B cell (primary cell): ENCODE measurements around the gene SLC44A2. TPM values are rescaled to one million over a fixed set of nuclear protein-coding genes. Genes with fewer than 3 reads are reported as not detected.

ENCODE experiments used
- ATAC-seq: fragments of 200-7000 bp; cut with Tn5 transposase; one replicate; pipeline ENCODE4 v1.10.0; 2021; ENCODE audit warnings: low read depth, mild to moderate bottlenecking, moderate number of reproducible peaks, moderate library complexity
- CTCF ChIA-PET: fragments of 350-600 bp; sonication (Branson Sonifier 250); formaldehyde crosslinking; loops from one replicate; lab custom pipeline; 2021; ENCODE audit warnings: antibody characterized with exemption, inconsistent platforms; lab: Charles Lee
- POLR2A ChIA-PET: fragments of 350-600 bp; sonication (Branson Sonifier 250); formaldehyde crosslinking; loops from one replicate; lab custom pipeline; 2021; ENCODE audit warnings: antibody characterized with exemption; lab: Charles Lee
- DNase-seq: peaks from one replicate; pipeline ENCODE4 v3.0.0; 2013
- H2AFZ ChIP-seq: 2 replicates; pipeline ENCODE4 v1.6.1; 2012; ENCODE audit warnings: mild to moderate bottlenecking, low read depth, low read length; ENCODE audit not compliant: insufficient read depth, poor library complexity, severe bottlenecking
- H3K27ac ChIP-seq, 2 donors: 1 replicate in 1 of 2; 2 replicates in 1 of 2; pipeline ENCODE4 v1.5.1; 2012 to 2013; ENCODE audit warnings: low read length in 2 of 2, mild to moderate bottlenecking in 2 of 2, moderate library complexity in 1 of 2
- H3K27me3 ChIP-seq, 4 experiments: fragments of 200-600 bp in 1 of 4; sonication (generic) in 1 of 4; replicated peaks in 1 of 4; 1 replicate in 2 of 4; 2 replicates in 2 of 4; pipeline versions ENCODE4 v1.6.1 to v1.7.0; 2013 to 2016; ENCODE audit warnings: low read length in 3 of 4, mild to moderate bottlenecking in 2 of 4, mixed read lengths in 1 of 4, moderate library complexity in 1 of 4; ENCODE audit not compliant: insufficient read depth in 4 of 4, control insufficient read depth in 3 of 4; ENCODE audit errors: control extremely low read depth in 1 of 4
- H3K36me3 ChIP-seq, 2 experiments: replicated peaks in 1 of 2; 1 replicate in 1 of 2; 2 replicates in 1 of 2; pipeline versions ENCODE4 v1.6.1 to v1.7.1; 2013; ENCODE audit warnings: low read length in 1 of 2; ENCODE audit not compliant: insufficient read depth in 2 of 2, control insufficient read depth in 1 of 2; ENCODE audit errors: control extremely low read depth in 1 of 2, extremely low read depth in 1 of 2
- H3K4me1 ChIP-seq, 2 donors: fragments of 200-600 bp in 1 of 2; sonication (generic) in 1 of 2; 1 replicate in 1 of 2; 2 replicates in 1 of 2; pipeline versions ENCODE4 v1.5.1 to v1.6.1; 2013 to 2017; ENCODE audit warnings: low read length in 2 of 2; ENCODE audit not compliant: control insufficient read depth in 2 of 2, insufficient read depth in 2 of 2
- H3K4me2 ChIP-seq: replicated peaks from 2 replicates; pipeline ENCODE3; 2012; ENCODE audit warnings: mild to moderate bottlenecking, low read depth, low read length; ENCODE audit not compliant: poor library complexity, severe bottlenecking
- H3K4me3 ChIP-seq, 5 experiments: fragments of 200-600 bp in 1 of 5; sonication (generic) in 1 of 5; 1 replicate in 3 of 5; 2 replicates in 2 of 5; pipeline versions ENCODE4 v1.5.1 to v1.7.0; 2011 to 2016; ENCODE audit warnings: low read length in 4 of 5, mild to moderate bottlenecking in 4 of 5, low read depth in 2 of 5, control low read depth in 1 of 5, moderate library complexity in 1 of 5; ENCODE audit not compliant: insufficient read depth in 1 of 5; ENCODE audit errors: control extremely low read depth in 1 of 5, extremely low read depth in 1 of 5
- H3K79me2 ChIP-seq: fragments of 200-600 bp; sonication (generic); one replicate; pipeline ENCODE4 v1.6.0; 2016; ENCODE audit warnings: low read length; ENCODE audit not compliant: control insufficient read depth, insufficient read depth
- H3K9ac ChIP-seq: fragments of 200-600 bp; sonication (generic); 2 replicates; pipeline ENCODE4 v1.6.1; 2017; ENCODE audit warnings: mild to moderate bottlenecking, low read length, moderate library complexity
- H3K9me3 ChIP-seq, 3 donors: one replicate each; pipeline versions ENCODE4 v1.6.1 to v1.7.1; 2013; ENCODE audit warnings: low read length in 2 of 3; ENCODE audit not compliant: control insufficient read depth in 2 of 3, insufficient read depth in 1 of 3; ENCODE audit errors: control extremely low read depth in 1 of 3
- H4K20me1 ChIP-seq: 2 replicates; pipeline ENCODE4 v1.6.0; 2012; ENCODE audit warnings: mild to moderate bottlenecking, low read length; ENCODE audit not compliant: insufficient read depth, control insufficient read depth, poor library complexity, severe bottlenecking
- H3K27ac Mint-ChIP-seq: one replicate; pipeline ENCODE4 v1.8.0; 2021; ENCODE audit warnings: mixed read lengths
- H3K27me3 Mint-ChIP-seq: one replicate; pipeline ENCODE4 v1.8.0; 2021; ENCODE audit warnings: mixed read lengths
- H3K4me1 Mint-ChIP-seq: one replicate; pipeline ENCODE4 v1.8.0; 2021; ENCODE audit warnings: mixed read lengths
- H3K4me3 Mint-ChIP-seq: one replicate; pipeline ENCODE4 v1.8.0; 2021; ENCODE audit warnings: mixed read lengths
- H3K9me3 Mint-ChIP-seq: one replicate; pipeline ENCODE4 v1.8.0; 2022; ENCODE audit warnings: mixed read lengths; ENCODE audit not compliant: insufficient read depth
- CTCF ChIP-seq: fragments of 200-600 bp; IDR thresholded peaks from one replicate; pipeline ENCODE4 v1.8.0; 2022; ENCODE audit warnings: antibody characterized with exemption, mild to moderate bottlenecking
- EZH2 ChIP-seq: IDR thresholded peaks from 2 replicates; pipeline ENCODE4 v1.6.1; 2012; ENCODE audit warnings: borderline replicate concordance, low read depth, mild to moderate bottlenecking, moderate library complexity, low read length; ENCODE audit not compliant: insufficient read depth, poor library complexity, severe bottlenecking
- WGBS: methylation state at CpG from one replicate; pipeline ENCODE4 v1.1.5; 2013; ENCODE audit warnings: missing lambda C conversion rate; ENCODE audit not compliant: insufficient coverage; 5-methylcytosine and 5-hydroxymethylcytosine counted together
- intact Hi-C: fragments of 100-400 bp; cut with micrococcal nuclease; formaldehyde crosslinking; loops from one replicate; pipeline ENCODE4 v1.10.0; 2022
- polyA plus RNA-seq: library from polyadenylated mRNA; depleted of rRNA; stranded (reverse); fragments of >200 nt; gene quantifications from 2 replicates; pipeline ENCODE4 v1.2.3, GENCODE V29; 2012
- total RNA-seq, 2 donors: library from RNA; stranded (reverse); fragments of 120-200 nt in 1 of 2; gene quantifications; 1 replicate in 1 of 2; 2 replicates in 1 of 2; pipeline versions ENCODE4 v1.2.3 to v1.2.4, GENCODE V29; 2013 to 2022

SLC44A2 gene
- total and polyA plus RNA-seq, 2 donors (not counting 1 experiment from before 2014, with no cell fraction given), result 245 to 369 TPM

- ChIA-PET CTCF (no interaction called here), POLR2A (no interaction called here)
- Mint-ChIP-seq H3K4me1 (no peaks in the 10 kb centered on the region), H3K27ac (no peak overlapping the region), H3K27me3 (no peaks in the 10 kb centered on the region), H3K9me3 (no peaks in the 10 kb centered on the region), H3K4me3 (no peak overlapping the region)
- Histone ChIP-seq H3K9ac (no peak overlapping the region), H2AFZ (no peak overlapping the region), H3K4me3 (no peak overlapping the region), H3K79me2 (peaks cover 40% of the 10 kb centered on the region), H3K4me1 (no peaks in the 10 kb centered on the region), H3K27ac (no peak overlapping the region), H3K9me3 (no peaks in the 10 kb centered on the region), H3K36me3 (peaks cover 3 to 88% of the 10 kb centered on the region in 2 experiments), H4K20me1 (peaks cover 84% of the 10 kb centered on the region), H3K4me2 (no peak overlapping the region), H3K27me3 (no peaks in the 10 kb centered on the region)
- ATAC-seq (no peak), DNase-seq (no peak)
- intact Hi-C loops, result no loop called here
- TF ChIP-seq CTCF (no peak), EZH2 (no peak)
- 100% methylated on average over 4 of the region's 5 CpGs for WGBS
Observed at GRCh38 chr19:10685210-10685609, 59.9 kb downstream of the SLC44A2 start.

GRCh38 chr19:10686193-10686592 is 60.8 kb downstream of the SLC44A2 start:
- POLR2A ChIA-PET, result no interaction called here
- H3K27ac Mint-ChIP-seq, result no peak overlapping the region
- CTCF ChIA-PET, result interaction anchor here (0.5 kb wide), 1 partner anchor 42 kb away, joined by 4 read pairs; no protein-coding TSS in a partner anchor
- intact Hi-C loops, result no loop called here
- H2AFZ ChIP-seq, result no peak overlapping the region
- H4K20me1 ChIP-seq, result peaks cover 80% of the 10 kb centered on the region
- H3K4me1 Mint-ChIP-seq, result no peaks in the 10 kb centered on the region
- H3K79me2 ChIP-seq, result peaks cover 30% of the 10 kb centered on the region
- no peaks in the 10 kb centered on the region for H3K27me3 Mint-ChIP-seq
- H3K4me3 Mint-ChIP-seq, result no peak overlapping the region
- H3K4me3 ChIP-seq, result no peak overlapping the region
- no peaks in the 10 kb centered on the region for H3K4me1 ChIP-seq
- ATAC-seq (no peak), DNase-seq (no peak)
- H3K27me3 ChIP-seq, result no peaks in the 10 kb centered on the region
- no peak overlapping the region for H3K27ac ChIP-seq
- no peaks in the 10 kb centered on the region for H3K9me3 Mint-ChIP-seq
- H3K4me2 ChIP-seq, result no peak overlapping the region
- TF ChIP-seq CTCF (no peak), EZH2 (no peak)
- peaks cover 2 to 87% of the 10 kb centered on the region in 2 experiments for H3K36me3 ChIP-seq
- 97% methylated on average over 10 of the region's 10 CpGs for WGBS
- H3K9ac ChIP-seq, result no peak overlapping the region
- no peaks in the 10 kb centered on the region for H3K9me3 ChIP-seq
